Ramos (cell line): ENCODE measurements around the gene ZBTB47.

ENCODE experiments used
- in situ Hi-C: fragments of 300-500 bp; cut with MboI; formaldehyde crosslinking; loops from one replicate; pipeline ENCODE4 v1.14.3; 2022; ENCODE audit warnings: low sequenced_read_pairs; ENCODE audit not compliant: unreplicated experiment

ZBTB47 gene

GRCh38 chr3:42652251-42652610 is 1.3 kb upstream of the ZBTB47 start:
- in situ Hi-C loops, result no loop called here

- in situ Hi-C loops, result no loop called here
These were observed 740 bp upstream of the ZBTB47 start for GRCh38 chr3:42652611-42653302.

GRCh38 chr3:42653303-42653559 is 266 bp upstream of the ZBTB47 start:
- in situ Hi-C loops, result no loop called here

- in situ Hi-C loops, result no loop called here
These were observed 1.1 kb downstream of the ZBTB47 start for GRCh38 chr3:42654331-42655201.

- in situ Hi-C loops, result no loop called here
These were observed 1.9 kb downstream of the ZBTB47 start for GRCh38 chr3:42655331-42655888.

GRCh38 chr3:42655980-42656679 is 2.6 kb downstream of the ZBTB47 start:
- in situ Hi-C loops, result no loop called here

GRCh38 chr3:42656680-42657610 is 3.4 kb downstream of the ZBTB47 start:
- in situ Hi-C loops, result no loop called here

GRCh38 chr3:42657675-42658074 is 4.2 kb downstream of the ZBTB47 start:
- in situ Hi-C loops, result no loop called here

GRCh38 chr3:42658091-42658770 is 4.7 kb downstream of the ZBTB47 start:
- in situ Hi-C loops, result no loop called here

GRCh38 chr3:42658771-42659390 is 5.4 kb downstream of the ZBTB47 start:
- in situ Hi-C loops, result no loop called here

GRCh38 chr3:42659451-42660130 is 6.1 kb downstream of the ZBTB47 start:
- in situ Hi-C loops, result no loop called here

- in situ Hi-C loops, result no loop called here
These were observed 6.7 kb downstream of the ZBTB47 start for GRCh38 chr3:42660131-42660715.

GRCh38 chr3:42660898-42661297 is 7.4 kb downstream of the ZBTB47 start:
- in situ Hi-C loops, result no loop called here

- in situ Hi-C loops, result no loop called here
These were observed 8.1 kb downstream of the ZBTB47 start for GRCh38 chr3:42661593-42662022.

- in situ Hi-C loops, result no loop called here
These were observed 8.7 kb downstream of the ZBTB47 start for GRCh38 chr3:42662037-42662812.

- in situ Hi-C loops, result no loop called here
These were observed 9.5 kb downstream of the ZBTB47 start for GRCh38 chr3:42662813-42663535.
